ENCODE measurements around the gene TMED6.

TMED6 gene

GRCh38 chr16:69351309-69352027, at the start of gene TMED6:
Gene TMED6, minus strand, starts transcription at chr16:69351786. Its CDS starts 33 bp downstream, at chr16:69351753.
- no peak for DNase-seq (ENCODE audit: low spot score)

GRCh38 chr16:69399361-69399760, 47.8 kb upstream of the TMED6 start:
- DNase-seq (ENCODE audit: low spot score) = no peak

- peak; percentile 58 for DNase-seq (ENCODE audit: low spot score)
Observed at GRCh38 chr16:69397821-69398521, 46.4 kb upstream of the TMED6 start.

- peak; percentile 72 for DNase-seq (ENCODE audit: low spot score)
Observed at GRCh38 chr16:69396187-69397061, 44.8 kb upstream of the TMED6 start.

- no peak for DNase-seq (ENCODE audit: low spot score)
Observed at GRCh38 chr16:69395859-69396186, 44.2 kb upstream of the TMED6 start.

- no peak for DNase-seq (ENCODE audit: low spot score)
Observed at GRCh38 chr16:69393898-69394849, 42.6 kb upstream of the TMED6 start.

- DNase-seq (ENCODE audit: low spot score) = no peak
Observed at GRCh38 chr16:69386596-69386995, 35.0 kb upstream of the TMED6 start.

- no peak for DNase-seq (ENCODE audit: low spot score)
Observed at GRCh38 chr16:69384974-69385373, 33.4 kb upstream of the TMED6 start.

GRCh38 chr16:69382421-69382820, 30.8 kb upstream of the TMED6 start:
- DNase-seq (ENCODE audit: low spot score) = no peak

GRCh38 chr16:69381231-69381630, 29.6 kb upstream of the TMED6 start:
- DNase-seq (ENCODE audit: low spot score) = no peak

- DNase-seq (ENCODE audit: low spot score) = no peak
Observed at GRCh38 chr16:69378760-69379159, 27.2 kb upstream of the TMED6 start.

- DNase-seq (ENCODE audit: low spot score) = no peak
Observed at GRCh38 chr16:69378036-69378435, 26.4 kb upstream of the TMED6 start.

GRCh38 chr16:69376393-69377059, 24.9 kb upstream of the TMED6 start:
- no peak for DNase-seq (ENCODE audit: low spot score)

GRCh38 chr16:69373019-69373418, 21.4 kb upstream of the TMED6 start:
- DNase-seq (ENCODE audit: low spot score) = no peak

GRCh38 chr16:69371564-69371963, 20.0 kb upstream of the TMED6 start:
- DNase-seq (ENCODE audit: low spot score) = no peak

- DNase-seq (ENCODE audit: low spot score) = no peak
Observed at GRCh38 chr16:69368866-69369265, 17.3 kb upstream of the TMED6 start.

GRCh38 chr16:69367980-69368379, 16.4 kb upstream of the TMED6 start:
- DNase-seq (ENCODE audit: low spot score) = no peak

GRCh38 chr16:69366431-69366830, 14.8 kb upstream of the TMED6 start:
- DNase-seq (ENCODE audit: low spot score) = no peak

- DNase-seq (ENCODE audit: low spot score) = no peak
Observed at GRCh38 chr16:69365901-69366300, 14.3 kb upstream of the TMED6 start.

- DNase-seq (ENCODE audit: low spot score) = no peak
Observed at GRCh38 chr16:69364088-69364487, 12.5 kb upstream of the TMED6 start.

- no peak for DNase-seq (ENCODE audit: low spot score)
Observed at GRCh38 chr16:69363281-69363717, 11.7 kb upstream of the TMED6 start.

Data from ecto neural progenitor cell (in vitro differentiated cells).